HG03159 (cell line): ENCODE results near the gene FPGS.
A peak's percentile ranks its signal among the peaks of the same experiment; 100 is the strongest.
"Not testable (repeated sequence)": the region's sequence is repeated elsewhere in the genome, so short reads cannot be mapped to it uniquely, and the experiment has no call there.

Experiments used
- ATAC-seq: cut with Tn5 transposase; IDR thresholded peaks from one replicate; pipeline ENCODE4 v1.9.1; 2021; ENCODE audit warnings: mild to moderate bottlenecking, moderate library complexity; ENCODE audit not compliant: unreplicated experiment

FPGS gene, protein sequence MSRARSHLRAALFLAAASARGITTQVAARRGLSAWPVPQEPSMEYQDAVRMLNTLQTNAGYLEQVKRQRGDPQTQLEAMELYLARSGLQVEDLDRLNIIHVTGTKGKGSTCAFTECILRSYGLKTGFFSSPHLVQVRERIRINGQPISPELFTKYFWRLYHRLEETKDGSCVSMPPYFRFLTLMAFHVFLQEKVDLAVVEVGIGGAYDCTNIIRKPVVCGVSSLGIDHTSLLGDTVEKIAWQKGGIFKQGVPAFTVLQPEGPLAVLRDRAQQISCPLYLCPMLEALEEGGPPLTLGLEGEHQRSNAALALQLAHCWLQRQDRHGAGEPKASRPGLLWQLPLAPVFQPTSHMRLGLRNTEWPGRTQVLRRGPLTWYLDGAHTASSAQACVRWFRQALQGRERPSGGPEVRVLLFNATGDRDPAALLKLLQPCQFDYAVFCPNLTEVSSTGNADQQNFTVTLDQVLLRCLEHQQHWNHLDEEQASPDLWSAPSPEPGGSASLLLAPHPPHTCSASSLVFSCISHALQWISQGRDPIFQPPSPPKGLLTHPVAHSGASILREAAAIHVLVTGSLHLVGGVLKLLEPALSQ

GRCh38 chr9:127802576-127803443 is at the start of gene FPGS:
FPGS (plus strand) TSS chr9:127802882; CDS start chr9:127802925, 43 bp downstream.
- ATAC-seq, result peak; percentile 70

- ATAC-seq, result no peak
These were observed 49.5 kb upstream of the FPGS start for GRCh38 chr9:127753148-127753547.

- no peak for ATAC-seq
These were observed 49.1 kb upstream of the FPGS start for GRCh38 chr9:127753622-127754021.

DNA sequence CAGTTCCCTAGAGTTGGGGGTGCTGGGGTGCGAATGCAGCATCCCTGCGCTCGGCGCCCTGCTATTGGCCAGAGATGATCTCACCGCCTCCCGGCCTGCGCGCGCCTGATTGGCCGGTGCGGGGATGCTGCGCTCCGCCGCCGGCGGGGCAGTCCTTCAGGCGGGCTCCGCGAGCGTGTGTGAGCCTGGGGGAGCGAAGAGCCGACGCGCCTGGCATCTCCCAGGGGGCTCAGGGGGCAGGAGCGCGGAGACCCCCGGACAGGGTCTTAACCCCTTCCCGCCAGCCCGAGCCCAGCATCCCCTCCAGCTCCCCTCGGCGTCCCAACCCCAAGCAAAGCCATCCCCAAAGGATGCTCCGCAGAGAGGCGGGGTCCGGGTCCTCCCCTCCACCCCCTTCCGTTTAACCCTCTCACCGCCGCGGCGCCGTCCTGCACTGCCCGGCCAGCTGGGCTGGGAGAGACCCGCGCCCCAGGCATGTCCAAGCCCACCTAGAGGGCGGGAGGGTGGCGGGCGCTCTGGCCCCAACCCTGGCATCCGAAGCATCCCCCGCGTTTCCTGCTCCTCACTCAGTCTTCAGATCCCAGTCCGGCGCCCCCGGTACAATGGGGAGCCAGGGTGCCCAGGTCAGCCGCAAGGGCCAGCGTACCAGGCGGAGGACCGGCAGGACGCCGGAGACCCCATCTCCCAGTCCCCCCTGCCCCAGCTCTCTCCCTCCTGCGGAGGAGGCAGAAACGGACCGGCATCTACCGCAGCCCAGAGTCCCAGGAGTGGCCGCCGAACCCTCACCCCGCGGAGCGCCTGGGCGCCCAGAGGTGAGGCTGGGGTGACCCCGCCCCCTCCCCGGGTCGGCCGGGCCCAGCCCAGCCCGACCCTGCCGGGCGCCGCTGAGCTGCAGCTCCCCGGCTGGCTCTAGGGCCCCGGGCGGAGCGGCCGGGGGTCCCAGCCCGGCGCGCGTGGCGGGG is 48.3 kb upstream of the FPGS start:
- ATAC-seq, result no peak

DNA sequence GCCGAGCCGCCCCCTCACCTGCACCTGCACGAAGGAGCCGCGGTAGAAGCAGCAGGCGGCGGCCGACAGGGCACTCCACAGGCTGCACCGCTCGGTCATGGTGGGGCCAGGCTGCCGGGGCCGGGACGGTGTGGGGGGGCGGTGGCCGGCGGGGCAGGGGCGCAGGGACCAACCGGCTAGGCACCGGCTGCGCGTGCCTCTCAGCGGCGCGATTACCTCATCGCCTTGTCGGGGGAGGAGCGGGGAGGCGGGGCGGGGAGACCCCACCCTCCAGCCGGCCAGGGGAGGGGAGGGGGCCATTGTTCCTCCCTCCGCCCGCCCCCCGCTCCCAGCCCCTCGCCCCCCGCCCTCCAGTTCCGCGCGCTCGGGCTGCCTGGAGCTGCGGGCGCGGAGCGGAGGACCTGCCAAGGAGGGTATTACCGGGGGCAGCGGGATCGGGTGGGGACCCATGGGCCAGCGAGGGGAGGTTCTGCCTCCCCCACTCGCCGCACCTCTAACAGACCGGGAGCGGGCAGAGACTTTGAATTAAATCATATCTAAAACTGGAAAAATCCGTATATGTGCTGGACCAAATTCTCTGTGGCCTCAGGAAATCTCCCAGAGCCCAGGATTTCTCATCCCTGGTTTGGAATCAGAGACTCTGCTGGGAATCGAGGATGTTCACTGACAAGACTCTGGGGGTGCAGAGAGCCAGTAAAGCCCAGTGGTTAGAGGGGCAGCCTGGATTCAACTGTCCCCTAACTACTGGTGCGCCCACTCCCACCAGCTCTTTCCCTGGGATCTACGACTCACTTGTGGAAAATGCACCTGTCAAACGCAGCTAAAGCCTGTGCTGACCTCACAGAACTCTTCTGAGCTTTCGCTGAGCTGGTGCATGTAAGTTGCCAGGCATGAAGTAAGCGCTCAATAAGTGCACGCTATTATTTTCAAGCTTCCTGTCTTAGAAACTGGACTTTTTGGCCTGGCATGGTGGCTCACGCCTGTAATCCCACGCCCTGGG is 47.3 kb upstream of the FPGS start:
- no peak for ATAC-seq

- no peak for ATAC-seq
These were observed 46.4 kb upstream of the FPGS start for GRCh38 chr9:127756233-127756632.

- ATAC-seq, result not testable (repeated sequence)
These were observed 45.9 kb upstream of the FPGS start for GRCh38 chr9:127756776-127757175.

DNA sequence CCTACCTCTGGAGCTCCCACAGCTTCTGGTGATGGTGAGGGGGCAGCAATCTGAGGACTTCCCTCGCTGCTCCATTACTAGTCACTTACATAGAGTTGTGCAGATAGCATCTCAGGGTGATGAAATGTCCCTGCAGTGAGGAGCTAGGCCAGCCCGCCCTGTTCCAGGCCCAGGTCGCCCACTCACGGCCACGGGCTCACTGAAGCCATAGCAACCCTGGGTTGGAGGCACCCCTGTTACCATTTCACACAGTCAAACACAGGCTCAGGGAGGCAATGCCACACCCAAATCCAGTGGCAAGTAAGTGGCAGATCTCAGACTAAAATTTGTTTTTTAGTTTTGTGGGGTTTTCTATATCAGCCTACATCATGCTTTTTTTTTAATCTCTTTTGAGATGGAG is 43.8 kb upstream of the FPGS start:
- no peak for ATAC-seq

- no peak for ATAC-seq
These were observed 41.6 kb upstream of the FPGS start for GRCh38 chr9:127761061-127761460.

GRCh38 chr9:127761491-127761956 is 41.2 kb upstream of the FPGS start:
- no peak for ATAC-seq

- ATAC-seq, result no peak
These were observed 40.5 kb upstream of the FPGS start for GRCh38 chr9:127762111-127762676.

DNA sequence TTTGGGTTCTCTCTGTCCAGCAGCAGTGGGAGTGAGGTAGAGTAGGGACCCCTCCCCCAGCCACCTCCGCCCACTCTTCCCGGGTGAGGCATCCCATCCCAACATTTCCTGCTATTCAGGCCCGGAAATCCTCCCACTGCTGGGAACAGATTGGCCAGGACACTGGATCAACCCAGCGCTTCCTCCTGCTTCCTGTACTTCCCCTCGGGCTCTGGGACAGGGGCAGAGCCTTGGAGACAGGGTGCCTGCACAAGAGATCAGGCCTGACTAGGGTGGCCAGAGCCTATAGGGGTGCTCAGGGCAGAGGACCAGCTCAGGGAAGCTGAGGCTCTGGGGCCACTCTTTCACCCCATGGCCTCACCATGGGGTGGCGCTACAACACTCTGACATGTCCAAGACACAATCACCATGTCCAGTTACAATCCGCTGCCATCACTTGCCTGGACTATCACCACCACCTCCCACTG is 38.7 kb upstream of the FPGS start:
- ATAC-seq, result no peak

GRCh38 chr9:127765418-127765817 is 37.3 kb upstream of the FPGS start:
- no peak for ATAC-seq

GRCh38 chr9:127767410-127767809 is 35.3 kb upstream of the FPGS start:
- no peak for ATAC-seq

DNA sequence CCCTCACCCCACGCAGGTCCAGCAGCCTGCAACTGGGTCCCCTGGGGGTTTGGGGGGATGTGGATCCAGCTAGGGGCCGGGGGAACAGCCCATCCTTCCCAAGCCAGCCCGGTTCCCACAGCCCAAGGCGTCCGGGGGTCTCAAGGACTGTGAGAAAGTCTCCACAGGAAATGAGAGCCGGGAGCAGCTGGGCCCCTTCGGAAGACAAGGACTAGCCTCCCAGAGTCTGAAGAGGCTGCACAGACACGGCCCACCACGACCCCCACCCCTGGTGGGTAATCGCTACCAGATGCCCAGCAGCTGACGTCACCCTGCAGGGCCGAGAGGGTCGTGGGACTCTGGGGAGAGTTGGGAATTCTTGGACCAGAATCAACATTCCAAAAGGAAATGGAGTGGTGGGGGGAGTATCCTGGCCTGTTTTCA is 34.8 kb upstream of the FPGS start:
- no peak for ATAC-seq

DNA sequence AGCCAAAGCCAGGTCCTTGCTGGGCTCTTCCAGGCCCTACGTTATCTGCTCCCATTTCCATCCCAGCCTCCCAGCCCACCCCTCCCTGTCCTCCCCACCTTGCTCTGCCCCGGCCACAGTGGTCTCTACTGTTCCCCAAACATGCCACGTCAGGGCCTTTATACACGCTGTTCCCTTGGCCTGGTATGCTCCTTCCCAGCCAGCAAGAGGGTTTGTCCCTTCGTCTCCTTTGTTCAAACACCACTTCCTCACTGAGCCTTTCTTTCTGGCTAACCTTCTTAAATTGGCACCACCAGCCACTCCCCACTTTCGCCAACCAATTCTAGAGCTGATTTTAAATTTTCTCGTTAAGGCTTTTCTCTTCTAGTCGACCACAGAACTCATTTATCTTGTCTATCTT is 34.0 kb upstream of the FPGS start:
- no peak for ATAC-seq

DNA sequence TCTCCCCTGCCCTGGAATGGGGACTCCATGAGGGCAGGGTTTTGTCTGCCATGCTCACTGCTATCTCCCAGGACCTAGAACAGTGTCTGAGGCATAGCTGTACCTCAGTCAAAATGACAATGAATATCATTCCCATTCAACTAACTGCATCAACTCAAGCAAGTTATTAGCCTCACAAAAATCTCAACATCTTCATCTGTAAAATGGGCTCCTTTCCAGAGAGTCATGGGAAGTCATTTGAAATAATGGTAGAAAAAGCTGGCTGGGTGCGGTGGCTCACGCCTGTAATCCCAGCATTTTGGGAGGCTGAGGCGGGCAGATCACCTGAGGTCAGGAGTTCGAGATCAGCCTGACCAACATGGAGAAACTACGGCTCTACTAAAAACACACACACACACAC is 33.6 kb upstream of the FPGS start:
- no peak for ATAC-seq

DNA sequence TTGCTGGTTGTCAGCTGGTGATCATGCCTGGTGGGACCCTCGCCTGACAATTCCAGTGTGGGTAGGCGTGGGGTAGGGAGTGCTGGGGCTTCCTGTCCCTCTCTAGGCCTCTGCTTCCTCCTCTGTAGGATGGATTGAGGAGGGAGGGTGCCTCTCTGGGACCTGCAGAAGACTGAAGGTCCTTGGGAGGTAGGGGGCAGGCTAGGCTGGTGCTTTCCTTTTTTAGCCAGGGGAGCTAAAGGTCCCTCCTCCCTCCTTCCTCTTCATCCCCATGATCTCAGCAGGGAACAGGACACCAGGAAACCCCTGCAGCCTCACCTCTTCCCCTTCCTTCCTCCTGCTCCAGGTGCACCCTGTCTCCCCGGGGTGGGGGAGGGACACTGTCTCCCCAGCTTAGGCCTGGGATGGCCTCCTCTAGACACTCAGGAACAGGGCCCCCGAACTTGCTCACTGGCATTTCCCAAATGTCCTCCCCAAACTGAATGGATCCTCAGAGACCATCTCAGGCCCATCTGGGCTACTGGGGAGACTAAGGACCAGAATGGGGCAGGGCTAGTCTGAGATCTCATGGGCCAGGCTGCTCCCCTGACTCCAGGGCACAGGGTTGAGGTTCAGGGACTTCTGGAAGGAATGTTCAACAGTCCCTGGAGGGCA is 32.6 kb upstream of the FPGS start:
- no peak for ATAC-seq
